ENCODE measurements around the gene SLC8A2. TPM values are rescaled to one million over a fixed set of nuclear protein-coding genes. Genes with fewer than 3 reads are reported as not detected.

The SLC8A2 gene
- total RNA-seq, 2 donors from 2014 or later = 2.5 to 3.6 TPM

GRCh38 chr19:47432091-47432490, 39.6 kb downstream of the SLC8A2 start:
- H3K4me3 Mint-ChIP-seq = no peak overlapping the region
- Histone ChIP-seq H3K9ac (ENCODE audit: extremely low read depth, low read length, poor library complexity, severe bottlenecking) (no peak overlapping the region), H3K4me1 (ENCODE audit: control insufficient read depth, insufficient read depth, low read length) (no peaks in the 10 kb centered on the region), H3K4me3 (ENCODE audit: low read length) (no peak overlapping the region), H3K9me3 (ENCODE audit: control insufficient read depth, low read length) (no peaks in the 10 kb centered on the region), H3K36me3 (ENCODE audit: control insufficient read depth, insufficient read depth, low read length) (no peaks in the 10 kb centered on the region), H3K27ac (ENCODE audit: low read depth, low read length) (no peak overlapping the region), H3K27me3 (ENCODE audit: control insufficient read depth, insufficient read depth, low read length, poor library complexity, severe bottlenecking) (peaks cover 14% of the 10 kb centered on the region)
- H3K9me3 Mint-ChIP-seq = no peaks in the 10 kb centered on the region
- no peaks in the 10 kb centered on the region for H3K36me3 Mint-ChIP-seq (ENCODE audit: low read depth)
- WGBS, 2 experiments (ENCODE audit: insufficient coverage in 1 of 2, insufficient read length in 1 of 2) = 92 to 94% methylated on average over 16 to 18 of the region's 18 CpGs
- H3K4me1 Mint-ChIP-seq = peaks cover 4% of the 10 kb centered on the region
- TF ChIP-seq CTCF (conservative IDR thresholded peaks at IDR 0.05) = no peak
- no peak overlapping the region for H3K27ac Mint-ChIP-seq
- no peak for DNase-seq
- peaks cover 36% of the 10 kb centered on the region for H3K27me3 Mint-ChIP-seq (ENCODE audit: insufficient read depth)

DNA sequence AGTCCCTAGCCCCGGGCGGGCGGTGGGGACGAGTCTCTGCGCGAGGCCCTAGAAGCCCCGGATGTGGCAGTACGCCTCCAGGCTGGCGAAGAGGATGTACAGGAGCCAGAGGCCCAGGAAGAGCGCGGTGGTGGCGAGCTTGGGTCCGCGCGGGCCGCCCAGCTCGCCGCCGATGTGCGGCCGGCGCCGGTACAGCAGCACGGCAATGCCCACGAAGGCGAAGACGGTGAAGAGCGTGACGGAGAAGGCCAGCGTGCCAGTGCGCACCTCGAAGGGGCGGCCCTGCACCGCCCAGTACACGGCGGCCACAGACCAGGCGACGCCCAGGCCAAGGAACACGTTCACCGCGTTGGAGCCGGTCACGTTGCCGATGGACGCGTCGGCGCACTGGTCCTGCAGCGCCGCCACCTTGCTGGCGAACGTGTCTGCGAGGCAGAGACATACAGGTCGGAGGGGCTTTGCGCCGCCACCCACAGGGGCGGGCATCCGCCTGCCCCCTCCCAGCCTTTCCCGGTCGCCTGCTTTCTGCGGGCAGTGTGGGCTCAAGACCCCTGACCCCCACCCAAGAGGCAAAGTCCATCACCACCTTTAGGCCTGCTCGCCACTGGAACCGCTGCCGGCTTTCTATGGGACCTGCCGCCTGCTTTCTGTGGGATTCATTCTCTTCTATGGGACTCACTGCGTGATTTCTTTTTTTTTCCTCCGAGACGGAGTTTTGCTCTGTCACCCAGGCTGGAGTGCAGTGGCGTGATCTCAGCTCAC, 41.5 kb downstream of the SLC8A2 start:
- Histone ChIP-seq H3K27ac (ENCODE audit: low read depth, low read length) (no peak overlapping the region), H3K9ac (ENCODE audit: extremely low read depth, low read length, poor library complexity, severe bottlenecking) (no peak overlapping the region), H3K4me1 (ENCODE audit: control insufficient read depth, insufficient read depth, low read length) (no peaks in the 10 kb centered on the region), H3K36me3 (ENCODE audit: control insufficient read depth, insufficient read depth, low read length) (no peaks in the 10 kb centered on the region), H3K4me3 (ENCODE audit: low read length) (no peak overlapping the region), H3K9me3 (ENCODE audit: control insufficient read depth, low read length) (no peaks in the 10 kb centered on the region), H3K27me3 (ENCODE audit: control insufficient read depth, insufficient read depth, low read length, poor library complexity, severe bottlenecking) (peaks cover 14% of the 10 kb centered on the region)
- H3K27ac Mint-ChIP-seq = no peak overlapping the region
- H3K4me1 Mint-ChIP-seq = peaks cover 5% of the 10 kb centered on the region
- WGBS, 2 experiments (ENCODE audit: insufficient coverage in 1 of 2, insufficient read length in 1 of 2) = 25 to 37% methylated on average over 32 to 69 of the region's 69 CpGs
- DNase-seq = peak; percentile 88
- peak; percentile 67 for TF ChIP-seq CTCF (conservative IDR thresholded peaks at IDR 0.05)
- peak overlapping the region; percentile 46 for H3K4me3 Mint-ChIP-seq
- no peaks in the 10 kb centered on the region for H3K36me3 Mint-ChIP-seq (ENCODE audit: low read depth)
- peaks cover 36% of the 10 kb centered on the region for H3K27me3 Mint-ChIP-seq (ENCODE audit: insufficient read depth)
- no peaks in the 10 kb centered on the region for H3K9me3 Mint-ChIP-seq

- peak; percentile 78 for DNase-seq
- WGBS, 2 experiments (ENCODE audit: insufficient coverage in 1 of 2, insufficient read length in 1 of 2) = 56 to 64% methylated on average over 12 to 19 of the region's 20 CpGs
Observed at GRCh38 chr19:47429140-47429793, 42.4 kb downstream of the SLC8A2 start.

More at GRCh38 chr19:47429140-47429793, 42.4 kb downstream of the SLC8A2 start:
- no peak overlapping the region for H3K27ac Mint-ChIP-seq
- no peaks in the 10 kb centered on the region for H3K9me3 Mint-ChIP-seq
- H3K36me3 Mint-ChIP-seq (ENCODE audit: low read depth) = no peaks in the 10 kb centered on the region
- Histone ChIP-seq H3K27ac (ENCODE audit: low read depth, low read length) (no peak overlapping the region), H3K9ac (ENCODE audit: extremely low read depth, low read length, poor library complexity, severe bottlenecking) (no peak overlapping the region), H3K4me3 (ENCODE audit: low read length) (no peak overlapping the region), H3K27me3 (ENCODE audit: control insufficient read depth, insufficient read depth, low read length, poor library complexity, severe bottlenecking) (peaks cover 14% of the 10 kb centered on the region), H3K9me3 (ENCODE audit: control insufficient read depth, low read length) (no peaks in the 10 kb centered on the region), H3K4me1 (ENCODE audit: control insufficient read depth, insufficient read depth, low read length) (no peaks in the 10 kb centered on the region), H3K36me3 (ENCODE audit: control insufficient read depth, insufficient read depth, low read length) (no peaks in the 10 kb centered on the region)
- peaks cover 5% of the 10 kb centered on the region for H3K4me1 Mint-ChIP-seq
- H3K27me3 Mint-ChIP-seq (ENCODE audit: insufficient read depth) = peaks cover 38% of the 10 kb centered on the region
- no peak for TF ChIP-seq CTCF (conservative IDR thresholded peaks at IDR 0.05)
- H3K4me3 Mint-ChIP-seq = peak overlapping the region; percentile 46

Data from endodermal cell (in vitro differentiated cells).